GM12872 (cell line): Measurements from ENCODE around the gene DMPK.

Experiments used
- CTCF ChIP-seq: IDR thresholded peaks from 3 replicates; pipeline ENCODE4 v1.5.1; 2011; ENCODE audit warnings: low read depth, mild to moderate bottlenecking, low read length, moderate library complexity; ENCODE audit not compliant: insufficient read depth

Gene DMPK

GRCh38 chr19:45814851-45815480 is 32.7 kb upstream of the DMPK start, which contains the start of gene RSPH6A:
Gene RSPH6A, minus strand, starts transcription at chr19:45815308. Its CDS starts 132 bp downstream, at chr19:45815176.
- TF ChIP-seq CTCF, result no peak

- no peak for TF ChIP-seq CTCF
Observed at GRCh38 chr19:45814166-45814780, 32.0 kb upstream of the DMPK start.

GRCh38 chr19:45812297-45812696 is 30.0 kb upstream of the DMPK start:
- no peak for TF ChIP-seq CTCF

- no peak for TF ChIP-seq CTCF
Observed at GRCh38 chr19:45809643-45810159, 27.4 kb upstream of the DMPK start.

- no peak for TF ChIP-seq CTCF
Observed at GRCh38 chr19:45805719-45806118, 23.4 kb upstream of the DMPK start.

- TF ChIP-seq CTCF, result no peak
Observed at GRCh38 chr19:45804959-45805230, 22.6 kb upstream of the DMPK start.

GRCh38 chr19:45804140-45804958 is 22.1 kb upstream of the DMPK start:
- no peak for TF ChIP-seq CTCF
